ENCODE results near the gene TMEM94. TPM values are rescaled to one million over a fixed set of nuclear protein-coding genes. Genes with fewer than 3 reads are reported as not detected.

TMEM94 gene
- total and polyA plus RNA-seq, 2 experiments from 2014 or later: 43.5 to 53.5 TPM

- Histone ChIP-seq H4K20me1 (ENCODE audit: insufficient read depth, poor library complexity, severe bottlenecking) (no peaks in the 10 kb centered on the region), H3K4me2 (no peak overlapping the region), H3K4me3 (no peak overlapping the region), H2AFZ (no peak overlapping the region), H3K27me3 (no peaks in the 10 kb centered on the region), H3K36me3 (replicated peaks; ENCODE audit: insufficient read depth, low read depth) (no peaks in the 10 kb centered on the region), H3K79me2 (no peaks in the 10 kb centered on the region), H3K27ac (no peak overlapping the region), H3K4me1 (ENCODE audit: insufficient read depth) (no peaks in the 10 kb centered on the region), H3K9me2 (replicated peaks; ENCODE audit: insufficient read depth) (no peaks in the 10 kb centered on the region), H3K9me3 (ENCODE audit: low read depth) (no peaks in the 10 kb centered on the region)
- no peak for DNase-seq (ENCODE audit: low spot score)
- WGBS (ENCODE audit: low lambda C conversion rate, missing lambda C conversion rate): 96% methylated on average over 19 of the region's 19 CpGs
- no peak for TF ChIP-seq CTCF (IDR thresholded peaks at IDR 0.05; ENCODE audit: poor library complexity)
- TF ChIP-seq EZH2 (IDR thresholded peaks at IDR 0.05; ENCODE audit: borderline replicate concordance): no peak
- TF ChIP-seq EZH2phosphoT487 (IDR thresholded peaks at IDR 0.05; ENCODE audit: low read depth, severe bottlenecking, unreplicated experiment): no peak
Measured at GRCh38 chr17:75490953-75491649, 34.7 kb downstream of the TMEM94 start.

- no peaks in the 10 kb centered on the region for H3K9me3 ChIP-seq (ENCODE audit: low read depth)
- DNase-seq (ENCODE audit: low spot score): no peak
- H3K4me1 ChIP-seq (ENCODE audit: insufficient read depth): no peaks in the 10 kb centered on the region
- no peak overlapping the region for H2AFZ ChIP-seq
- H3K4me3 ChIP-seq: no peak overlapping the region
- H3K27me3 ChIP-seq: no peaks in the 10 kb centered on the region
- no peak overlapping the region for H3K4me2 ChIP-seq
- no peaks in the 10 kb centered on the region for H3K9me2 ChIP-seq (replicated peaks; ENCODE audit: insufficient read depth)
- 94% methylated on average over 15 of the region's 15 CpGs for WGBS (ENCODE audit: low lambda C conversion rate, missing lambda C conversion rate)
- H3K79me2 ChIP-seq: no peaks in the 10 kb centered on the region
- H4K20me1 ChIP-seq (ENCODE audit: insufficient read depth, poor library complexity, severe bottlenecking): no peaks in the 10 kb centered on the region
- no peak for TF ChIP-seq EZH2 (IDR thresholded peaks at IDR 0.05; ENCODE audit: borderline replicate concordance)
- TF ChIP-seq EZH2phosphoT487 (IDR thresholded peaks at IDR 0.05; ENCODE audit: low read depth, severe bottlenecking, unreplicated experiment): no peak
- TF ChIP-seq CTCF (IDR thresholded peaks at IDR 0.05; ENCODE audit: poor library complexity): no peak
- H3K27ac ChIP-seq: no peak overlapping the region
- H3K36me3 ChIP-seq (replicated peaks; ENCODE audit: insufficient read depth, low read depth): no peaks in the 10 kb centered on the region
Measured at GRCh38 chr17:75491680-75492079, 35.2 kb downstream of the TMEM94 start.

GRCh38 chr17:75492555-75493168, 36.2 kb downstream of the TMEM94 start:
- H3K79me2 ChIP-seq: no peaks in the 10 kb centered on the region
- H3K9me2 ChIP-seq (replicated peaks; ENCODE audit: insufficient read depth): no peaks in the 10 kb centered on the region
- no peaks in the 10 kb centered on the region for H3K4me1 ChIP-seq (ENCODE audit: insufficient read depth)
- H4K20me1 ChIP-seq (ENCODE audit: insufficient read depth, poor library complexity, severe bottlenecking): no peaks in the 10 kb centered on the region
- H3K27me3 ChIP-seq: no peaks in the 10 kb centered on the region
- TF ChIP-seq CTCF (IDR thresholded peaks at IDR 0.05; ENCODE audit: poor library complexity) (no peak), EZH2 (IDR thresholded peaks at IDR 0.05; ENCODE audit: borderline replicate concordance) (no peak), EZH2phosphoT487 (IDR thresholded peaks at IDR 0.05; ENCODE audit: low read depth, severe bottlenecking, unreplicated experiment) (no peak)
- H3K4me2 ChIP-seq: no peak overlapping the region
- H2AFZ ChIP-seq: no peak overlapping the region
- no peak overlapping the region for H3K4me3 ChIP-seq
- 92% methylated on average over 23 of the region's 23 CpGs for WGBS (ENCODE audit: low lambda C conversion rate, missing lambda C conversion rate)
- DNase-seq (ENCODE audit: low spot score): no peak
- H3K36me3 ChIP-seq (replicated peaks; ENCODE audit: insufficient read depth, low read depth): no peaks in the 10 kb centered on the region
- H3K9me3 ChIP-seq (ENCODE audit: low read depth): no peaks in the 10 kb centered on the region
- H3K27ac ChIP-seq: no peak overlapping the region

All from hepatocyte (in vitro differentiated cells).